HepG2 (cell line): ENCODE measurements around the gene AQP5. TPM values are rescaled to one million over a fixed set of nuclear protein-coding genes. Genes with fewer than 3 reads are reported as not detected.

Source experiments
- HNF4A ChIP-seq: sonication (generic); formaldehyde crosslinking; IDR thresholded peaks from 2 replicates; pipeline ENCODE4 v1.4.0; 2020; ENCODE audit warnings: missing genetic modification reagents
- UBTF ChIP-seq: sonication (generic); formaldehyde crosslinking; IDR thresholded peaks from 2 replicates; pipeline ENCODE4 v1.4.0; 2020; ENCODE audit warnings: mild to moderate bottlenecking, missing genetic modification reagents
- ZBTB7B ChIP-seq: sonication (generic); formaldehyde crosslinking; IDR thresholded peaks from 2 replicates; pipeline ENCODE4 v1.4.0; 2020; ENCODE audit warnings: missing genetic modification reagents
- ZNF687 ChIP-seq: sonication (generic); formaldehyde crosslinking; IDR thresholded peaks from 2 replicates; pipeline ENCODE4 v1.5.1; 2020; ENCODE audit warnings: mild to moderate bottlenecking, missing genetic modification reagents, moderate library complexity
- polyA plus RNA-seq, 8 experiments: library from polyadenylated mRNA; depleted of rRNA in 3 of 8; stranded (reverse) in 7 of 8; unstranded in 1 of 8; fragments of >200 nt; fragmentation: Illumina TruSeq in 4 of 8; extraction: Trizol in 4 of 8; gene quantifications; 2 replicates each; pipeline versions ENCODE4 v1.2.1 to v1.2.3, GENCODE V29; 2011 to 2016; ENCODE audit warnings: low read depth in 4 of 8, missing spikeins in 1 of 8, mixed read lengths in 1 of 8; ENCODE audit not compliant: insufficient read depth in 1 of 8
- total RNA-seq, 5 experiments: library from RNA; depleted of rRNA; stranded (reverse); fragments of >200 nt; fragmentation: Illumina TruSeq; extraction: Trizol; gene quantifications; 2 replicates each; pipeline ENCODE4 v1.2.3, GENCODE V29; 2016; ENCODE audit warnings: low read depth in 1 of 5

Gene AQP5
- total and polyA plus RNA-seq, 2 of the 13 experiments (the other 11 are each of a cell fraction or from before 2014, with no cell fraction given), result not detected

GRCh38 chr12:49972641-49973360, 11.1 kb downstream of the AQP5 start, which contains the start of gene AQP6 (continued):
- peak; percentile 51 for TF ChIP-seq ZNF687 (CRISPR knock-in tag)
- 0 out of 2 replicates have a peak, but pooled peaks have one; percentile 29 for TF ChIP-seq UBTF (CRISPR knock-in tag)
- 0 out of 2 replicates have a peak, but pooled peaks have one; percentile 20 for TF ChIP-seq ZBTB7B (CRISPR knock-in tag)
- peak; percentile 20; the same call in 1 of the 2 replicates for TF ChIP-seq HNF4A
